ENCODE measurements around the gene VEPH1. TPM values are rescaled to one million over a fixed set of nuclear protein-coding genes. Genes with fewer than 3 reads are reported as not detected.

The VEPH1 gene
- total RNA-seq, 2 experiments from 2014 or later = not detected

GRCh38 chr3:157226173-157226847, 276.9 kb downstream of the VEPH1 start:
- peak; percentile 5 for DNase-seq
- intact Hi-C loops (cut with micrococcal nuclease) = no loop called here
- peaks cover 17% of the 10 kb centered on the region for H3K4me1 Mint-ChIP-seq (ENCODE audit: low read depth)
- CTCF ChIA-PET = interaction anchor here (0.9 to 2.1 kb wide), 4 partner anchors 12 to 89 kb away, joined by 3 to 7 read pairs (median 4); no protein-coding TSS in a partner anchor
- TF ChIP-seq, protein P1, sequence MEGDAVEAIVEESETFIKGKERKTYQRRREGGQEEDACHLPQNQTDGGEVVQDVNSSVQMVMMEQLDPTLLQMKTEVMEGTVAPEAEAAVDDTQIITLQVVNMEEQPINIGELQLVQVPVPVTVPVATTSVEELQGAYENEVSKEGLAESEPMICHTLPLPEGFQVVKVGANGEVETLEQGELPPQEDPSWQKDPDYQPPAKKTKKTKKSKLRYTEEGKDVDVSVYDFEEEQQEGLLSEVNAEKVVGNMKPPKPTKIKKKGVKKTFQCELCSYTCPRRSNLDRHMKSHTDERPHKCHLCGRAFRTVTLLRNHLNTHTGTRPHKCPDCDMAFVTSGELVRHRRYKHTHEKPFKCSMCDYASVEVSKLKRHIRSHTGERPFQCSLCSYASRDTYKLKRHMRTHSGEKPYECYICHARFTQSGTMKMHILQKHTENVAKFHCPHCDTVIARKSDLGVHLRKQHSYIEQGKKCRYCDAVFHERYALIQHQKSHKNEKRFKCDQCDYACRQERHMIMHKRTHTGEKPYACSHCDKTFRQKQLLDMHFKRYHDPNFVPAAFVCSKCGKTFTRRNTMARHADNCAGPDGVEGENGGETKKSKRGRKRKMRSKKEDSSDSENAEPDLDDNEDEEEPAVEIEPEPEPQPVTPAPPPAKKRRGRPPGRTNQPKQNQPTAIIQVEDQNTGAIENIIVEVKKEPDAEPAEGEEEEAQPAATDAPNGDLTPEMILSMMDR (IDR thresholded peaks at IDR 0.05) = no peak
- no peaks in the 10 kb centered on the region for H3K27me3 Mint-ChIP-seq
- H3K4me3 Mint-ChIP-seq = no peak overlapping the region
- POLR2A ChIA-PET = interaction anchor here (0.6 to 1.8 kb wide), 3 partner anchors 10 to 52 kb away, joined by 3 to 5 read pairs (median 3); no protein-coding TSS in a partner anchor
- no peaks in the 10 kb centered on the region for H3K36me3 Mint-ChIP-seq (ENCODE audit: low read depth)
- ATAC-seq = peak; percentile 85
- no peaks in the 10 kb centered on the region for H3K9me3 Mint-ChIP-seq
- peak overlapping the region; percentile 50 for H3K27ac Mint-ChIP-seq

- H3K9me3 Mint-ChIP-seq = no peaks in the 10 kb centered on the region
- ChIA-PET POLR2A (interaction anchor here (1.8 kb wide), 1 partner anchor 50 kb away, joined by 4 read pairs; no protein-coding TSS in a partner anchor), CTCF (interaction anchor here (2.1 kb wide), 1 partner anchor 13 kb away, joined by 7 read pairs; no protein-coding TSS in a partner anchor)
- no peaks in the 10 kb centered on the region for H3K27me3 Mint-ChIP-seq
- no peak overlapping the region for H3K27ac Mint-ChIP-seq
- H3K36me3 Mint-ChIP-seq (ENCODE audit: low read depth) = no peaks in the 10 kb centered on the region
- no peak for ATAC-seq
- H3K4me3 Mint-ChIP-seq = no peak overlapping the region
- no peak for DNase-seq
- peaks cover 17% of the 10 kb centered on the region for H3K4me1 Mint-ChIP-seq (ENCODE audit: low read depth)
- intact Hi-C loops (cut with micrococcal nuclease) = no loop called here
- TF ChIP-seq, protein P1 (IDR thresholded peaks at IDR 0.05) = no peak
These were observed 278.2 kb downstream of the VEPH1 start for GRCh38 chr3:157225001-157225400.

DNA sequence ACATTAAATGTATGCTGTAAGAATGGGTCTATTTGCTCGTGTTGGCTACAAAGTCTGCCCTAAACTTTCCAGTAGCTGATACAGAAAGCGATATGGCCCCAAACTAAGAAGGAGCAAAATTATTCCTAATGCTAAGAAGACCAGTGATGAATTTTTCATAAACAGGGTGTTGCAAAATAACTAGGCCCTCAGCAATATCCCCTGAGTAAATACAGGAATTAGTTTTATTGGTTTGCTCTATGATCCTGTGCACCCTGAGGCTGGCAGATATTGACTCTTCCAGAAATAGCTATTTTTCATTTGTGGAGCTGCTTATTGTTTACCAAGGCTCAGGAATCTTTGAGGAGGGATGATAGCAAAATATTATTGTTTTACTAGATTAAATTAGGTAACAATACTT, 282.3 kb downstream of the VEPH1 start:
- POLR2A ChIA-PET = no interaction called here
- DNase-seq (no peak), ATAC-seq (no peak)
- Mint-ChIP-seq H3K4me3 (no peak overlapping the region), H3K27ac (no peak overlapping the region), H3K27me3 (no peaks in the 10 kb centered on the region), H3K4me1 (ENCODE audit: low read depth) (peaks cover 8% of the 10 kb centered on the region), H3K36me3 (ENCODE audit: low read depth) (no peaks in the 10 kb centered on the region), H3K9me3 (no peaks in the 10 kb centered on the region)
- intact Hi-C loops (cut with micrococcal nuclease) = no loop called here
- TF ChIP-seq, protein P1 (IDR thresholded peaks at IDR 0.05) = no peak
- CTCF ChIA-PET = interaction anchor here (1.4 kb wide), 1 partner anchor 17 kb away, joined by 3 read pairs; no protein-coding TSS in a partner anchor

DNA sequence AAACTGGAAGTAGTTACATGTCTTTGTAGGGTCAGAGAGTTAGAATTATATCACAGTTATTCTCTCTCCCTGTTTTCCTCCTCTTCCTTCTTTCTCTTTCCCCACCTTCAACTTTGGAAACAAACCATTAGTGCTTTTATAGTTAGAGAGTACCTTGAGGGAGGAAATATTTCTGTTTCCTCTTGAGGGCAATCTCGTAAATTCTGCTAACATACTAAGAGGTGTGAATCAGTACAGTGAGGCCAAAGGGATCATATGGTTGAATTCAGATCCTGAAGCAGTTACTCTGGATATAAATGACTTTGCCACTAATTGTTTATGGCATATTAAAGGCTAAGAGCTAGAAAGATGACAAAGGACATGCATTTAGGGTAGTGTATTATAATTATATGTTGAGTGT, 283.0 kb downstream of the VEPH1 start:
- CTCF ChIA-PET = interaction anchor here (1.4 to 1.5 kb wide), 2 partner anchors 13 to 18 kb away, joined by 3 read pairs; no protein-coding TSS in a partner anchor

More for the DNA sequence above, 283.0 kb downstream of the VEPH1 start:
- Mint-ChIP-seq H3K27ac (no peak overlapping the region), H3K4me3 (no peak overlapping the region), H3K9me3 (no peaks in the 10 kb centered on the region), H3K36me3 (ENCODE audit: low read depth) (no peaks in the 10 kb centered on the region), H3K4me1 (ENCODE audit: low read depth) (peaks cover 2% of the 10 kb centered on the region), H3K27me3 (no peaks in the 10 kb centered on the region)
- POLR2A ChIA-PET = no interaction called here
- intact Hi-C loops (cut with micrococcal nuclease) = no loop called here
- DNase-seq (no peak), ATAC-seq (no peak)
- TF ChIP-seq, protein P1 (IDR thresholded peaks at IDR 0.05) = no peak
